Fibroblast of gingiva (primary cell): ENCODE results near the gene PPFIA4.

Experiments
- DNase-seq: peaks from one replicate; pipeline ENCODE4 v3.0.0-alpha.2; 2011; ENCODE audit warnings: low read depth

Gene PPFIA4

DNA sequence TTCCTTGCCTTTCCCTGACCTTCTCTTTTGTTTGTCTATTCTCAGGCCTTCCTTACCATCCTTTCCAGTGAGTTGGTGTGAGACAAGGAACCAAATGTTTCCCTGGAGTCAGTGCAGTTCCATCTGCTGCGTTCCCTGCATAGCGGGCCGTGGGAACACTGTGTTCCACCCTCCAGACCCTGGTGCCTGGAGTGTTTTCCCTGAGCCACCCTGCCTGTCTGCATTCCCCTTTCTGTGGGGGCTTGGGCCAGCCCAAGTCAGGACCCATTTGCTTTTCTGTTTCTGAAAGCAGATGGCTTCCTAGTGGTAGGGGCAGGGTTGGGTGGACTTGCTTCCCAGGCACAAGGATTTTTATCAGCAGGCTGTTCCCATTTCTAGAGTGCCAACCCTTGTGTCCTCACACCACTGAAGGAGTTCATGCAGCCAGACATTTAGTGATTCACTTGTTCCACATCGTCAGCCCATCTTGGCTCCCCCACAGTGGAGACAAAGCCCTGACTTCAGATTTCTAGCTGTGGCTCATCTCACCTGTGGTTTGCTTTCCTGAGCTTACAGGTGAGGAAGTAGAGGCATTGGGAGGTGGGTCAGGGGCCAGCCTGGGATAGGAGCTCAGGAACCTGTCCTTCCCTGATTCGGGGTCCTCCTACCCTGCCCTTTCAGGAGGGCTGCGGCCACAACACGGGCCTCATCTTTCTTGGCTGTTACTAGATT lies 73.7 kb downstream of the PPFIA4 start:
- DNase-seq, result no peak

DNA sequence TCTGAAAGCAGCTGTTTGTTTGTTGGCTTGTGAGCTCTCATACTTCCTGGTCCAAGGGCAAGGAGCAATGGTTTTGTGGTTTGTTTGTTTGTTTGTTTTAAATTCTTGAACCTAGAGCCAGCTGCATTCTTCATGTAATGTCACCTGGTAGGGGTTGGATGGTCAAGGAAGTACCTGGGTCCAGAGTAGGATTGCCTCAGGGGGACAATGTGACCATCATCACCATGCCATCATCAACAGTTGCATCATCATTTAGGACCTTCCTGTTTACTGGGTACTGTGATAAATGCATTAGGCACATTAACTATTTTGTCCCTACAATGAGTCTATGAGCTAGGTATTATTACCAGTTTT lies 74.2 kb downstream of the PPFIA4 start:
- DNase-seq, result no peak

DNA sequence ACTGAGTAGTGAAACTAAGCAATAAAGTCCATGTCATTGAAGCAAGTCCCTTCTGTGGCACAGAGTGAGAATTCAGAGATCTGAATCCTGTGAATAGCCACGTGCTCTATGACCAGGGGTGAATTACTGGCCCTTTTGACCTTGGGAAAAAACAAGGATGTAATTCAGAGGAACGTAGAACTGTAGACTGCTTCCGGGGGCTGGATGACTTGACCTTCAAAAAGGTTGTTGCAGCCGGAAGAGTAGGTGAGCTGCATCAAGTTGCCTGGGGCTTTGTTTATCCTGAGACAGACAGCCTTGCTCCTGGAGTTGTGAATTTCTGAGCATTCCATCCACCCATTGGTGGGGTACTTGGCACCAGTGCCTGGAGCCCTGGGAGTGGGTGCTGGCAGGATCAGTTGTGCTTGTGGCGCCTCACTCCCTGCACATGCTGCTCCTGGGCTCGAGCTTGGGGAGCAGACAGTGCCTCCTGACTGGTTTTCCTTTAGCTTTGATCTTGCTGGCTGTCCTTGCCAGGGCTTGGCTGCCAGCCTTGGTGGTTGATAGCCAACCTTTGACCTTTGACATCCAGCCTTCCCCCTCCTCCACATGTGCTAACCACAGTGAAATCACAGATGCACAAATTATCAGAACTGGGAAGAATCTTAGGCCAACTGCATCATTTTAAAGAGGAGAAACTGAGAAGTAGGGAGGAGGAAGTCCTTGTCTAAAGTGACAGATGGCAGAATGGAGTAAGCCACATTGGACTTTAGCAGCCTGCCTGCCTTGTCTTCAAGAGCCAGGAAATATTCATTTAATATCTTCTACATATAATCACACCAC lies 75.7 kb downstream of the PPFIA4 start:
- no peak for DNase-seq

DNA sequence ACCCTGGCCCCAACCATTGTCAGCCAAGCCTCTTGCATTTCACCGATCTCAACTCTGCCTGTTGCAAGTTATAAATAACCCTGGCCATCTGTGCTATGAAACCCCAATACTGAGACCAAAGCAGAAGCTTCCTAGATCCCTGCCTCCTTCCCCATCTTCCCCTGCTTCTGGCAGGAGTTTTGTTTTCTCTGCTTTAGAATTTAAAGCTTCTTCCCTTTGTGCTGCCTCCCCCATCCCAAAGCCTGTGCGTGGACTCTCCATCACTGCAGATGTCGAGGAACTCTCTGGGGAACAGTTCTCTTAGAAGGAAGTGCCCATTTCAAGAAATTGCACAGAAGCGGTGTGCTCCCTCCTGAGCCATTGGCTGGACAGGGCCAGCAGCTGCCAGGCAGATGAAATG lies 76.9 kb downstream of the PPFIA4 start:
- DNase-seq, result no peak

DNA sequence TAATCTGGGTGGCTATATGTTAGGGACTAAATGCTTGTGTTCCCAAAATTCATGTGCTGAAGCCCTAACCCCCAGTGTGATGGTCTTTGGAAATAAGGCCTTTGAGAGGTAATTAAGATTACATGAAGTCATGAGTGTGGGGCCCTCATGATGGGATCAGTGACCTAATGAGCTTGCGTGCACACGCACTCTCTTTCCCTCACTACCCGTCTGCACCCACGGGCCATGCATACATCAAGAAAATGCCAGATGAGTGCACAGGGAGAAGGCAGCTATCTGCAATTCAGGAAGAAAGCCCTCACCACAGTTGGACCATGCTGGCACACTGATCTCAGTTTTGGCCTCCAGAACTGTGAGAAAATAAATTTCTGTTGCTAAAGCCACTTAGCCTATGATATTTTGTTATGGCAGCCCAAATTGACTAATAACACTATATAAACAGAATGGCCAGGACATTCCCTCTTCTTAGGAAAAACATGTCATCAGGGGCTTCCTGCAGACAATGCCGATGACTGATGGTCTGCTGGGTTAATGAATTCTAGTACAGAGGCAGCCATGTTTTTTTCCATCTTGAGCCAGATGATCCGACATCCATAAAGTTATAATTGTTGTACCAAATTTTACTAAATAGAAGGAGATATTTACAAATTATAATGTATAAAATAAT lies 77.7 kb downstream of the PPFIA4 start:
- no peak for DNase-seq

DNA sequence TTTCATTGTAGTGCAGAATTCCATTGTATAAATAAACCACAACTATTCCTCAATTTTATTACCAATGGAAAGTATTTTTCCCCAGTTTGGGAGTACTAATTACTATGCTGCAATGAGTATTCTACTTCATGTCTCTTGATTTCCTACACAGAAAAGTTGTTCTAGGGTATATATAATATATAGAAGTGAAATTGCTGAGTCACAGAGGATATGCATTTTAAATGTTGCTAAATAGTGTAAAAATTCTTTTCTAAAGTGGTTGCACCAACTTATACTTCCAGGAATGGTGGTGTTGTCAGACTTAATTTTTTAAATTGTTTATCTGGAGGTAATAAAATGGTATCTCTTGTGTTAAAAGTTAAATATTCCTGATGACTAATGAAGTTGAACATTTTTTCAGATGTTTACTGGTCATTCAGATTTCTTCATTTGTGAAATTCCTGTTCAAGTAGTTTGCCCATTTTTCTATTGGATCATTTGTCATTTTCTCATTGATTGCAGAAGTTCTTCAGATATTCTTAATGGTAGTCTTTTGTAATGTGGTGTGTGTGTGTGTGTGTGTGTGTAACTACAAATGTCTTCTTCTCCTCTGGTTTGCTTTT lies 78.6 kb downstream of the PPFIA4 start:
- no peak for DNase-seq

DNA sequence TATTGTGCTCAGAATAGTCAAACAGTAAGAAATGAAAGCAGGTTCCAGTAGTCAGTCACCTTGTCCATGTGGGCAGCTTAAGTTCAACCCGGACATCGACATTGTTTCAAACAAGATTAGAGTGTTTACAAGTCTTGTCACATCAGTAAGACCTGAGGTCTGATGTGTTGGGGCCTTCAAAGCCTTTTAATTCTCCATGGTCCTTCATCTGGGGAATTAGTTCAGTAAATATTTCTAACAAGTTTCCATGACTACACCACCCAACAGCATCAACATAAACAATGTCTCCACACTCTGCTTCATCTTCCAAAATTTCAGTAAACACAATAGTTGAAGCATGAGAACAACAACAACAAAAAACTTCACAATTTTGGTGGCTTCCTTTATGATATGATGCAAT lies 86.2 kb downstream of the PPFIA4 start:
- no peak for DNase-seq

DNA sequence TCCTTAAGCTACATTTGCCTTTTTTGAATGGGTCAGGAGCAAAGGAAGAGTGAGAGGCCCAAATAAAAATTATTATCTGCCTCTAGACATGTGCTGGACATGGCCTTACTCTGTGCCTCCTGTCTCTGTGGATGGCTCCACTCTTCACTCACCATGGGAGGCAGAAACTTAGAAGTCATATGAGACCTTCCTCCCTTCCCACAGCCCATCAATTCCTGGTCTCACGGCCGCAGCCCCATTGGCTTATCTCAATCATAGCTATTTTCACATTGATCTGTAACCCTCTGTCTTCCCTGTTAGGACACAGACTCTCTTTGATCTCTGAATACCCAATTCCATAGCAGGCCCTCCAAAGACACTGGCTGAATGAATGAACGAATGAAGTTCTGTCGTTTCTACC lies 87.0 kb downstream of the PPFIA4 start:
- no peak for DNase-seq

DNA sequence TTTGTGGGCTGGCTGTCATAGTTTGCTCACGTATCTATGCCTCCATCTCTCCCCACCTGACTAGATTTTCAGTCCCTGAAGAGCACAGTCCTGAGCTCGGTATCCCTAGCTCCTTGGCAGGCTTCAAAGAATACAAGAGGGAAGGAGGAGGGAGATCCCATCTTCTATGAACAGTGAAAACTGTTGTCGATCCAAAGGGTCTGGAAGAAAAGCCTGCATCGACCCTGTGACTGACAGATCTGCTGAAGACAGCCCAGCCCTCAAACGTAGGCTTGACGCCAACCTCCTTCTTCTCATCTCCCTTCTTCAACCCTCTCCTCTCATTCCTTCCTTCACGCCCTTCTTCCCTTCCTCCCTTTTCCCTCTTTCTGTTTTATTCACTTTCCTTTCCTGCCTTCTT lies 87.9 kb downstream of the PPFIA4 start:
- DNase-seq, result no peak

DNA sequence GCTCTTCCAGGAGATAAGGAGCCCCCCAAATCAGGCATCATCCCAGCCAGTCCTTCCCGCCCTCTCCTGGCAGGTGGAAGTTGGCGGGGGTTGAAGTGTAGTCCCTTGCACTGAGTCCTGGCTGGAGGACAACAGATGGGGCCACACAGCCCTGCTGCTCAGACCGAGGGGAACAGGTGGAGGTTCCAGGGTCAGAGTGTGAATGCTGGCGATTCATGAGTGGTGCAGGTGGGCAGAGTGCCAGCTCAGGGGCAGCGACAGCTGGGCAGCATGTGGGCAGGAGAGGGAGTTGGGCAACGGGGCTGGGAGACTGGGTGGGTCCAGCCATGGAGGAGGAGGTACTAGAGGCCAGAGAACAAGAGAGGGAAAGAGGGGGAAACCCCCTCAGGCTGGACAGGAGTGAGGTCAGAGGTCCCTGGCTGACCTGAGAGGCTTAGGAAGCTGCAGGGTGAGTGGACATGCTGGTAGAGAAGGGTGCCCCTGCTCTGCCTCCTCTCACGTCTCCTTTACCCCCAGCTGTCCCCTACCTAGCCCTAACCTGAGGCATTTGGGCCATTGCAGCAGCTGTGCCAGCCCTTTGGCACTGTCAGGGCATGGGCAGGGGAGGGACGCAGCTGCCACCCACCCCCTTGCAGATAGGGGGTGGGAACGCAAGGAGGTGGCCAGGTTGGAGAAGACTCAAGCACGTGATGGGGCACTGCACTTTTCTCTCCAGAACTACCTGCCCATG lies 90.0 kb downstream of the PPFIA4 start:
- no peak for DNase-seq

DNA sequence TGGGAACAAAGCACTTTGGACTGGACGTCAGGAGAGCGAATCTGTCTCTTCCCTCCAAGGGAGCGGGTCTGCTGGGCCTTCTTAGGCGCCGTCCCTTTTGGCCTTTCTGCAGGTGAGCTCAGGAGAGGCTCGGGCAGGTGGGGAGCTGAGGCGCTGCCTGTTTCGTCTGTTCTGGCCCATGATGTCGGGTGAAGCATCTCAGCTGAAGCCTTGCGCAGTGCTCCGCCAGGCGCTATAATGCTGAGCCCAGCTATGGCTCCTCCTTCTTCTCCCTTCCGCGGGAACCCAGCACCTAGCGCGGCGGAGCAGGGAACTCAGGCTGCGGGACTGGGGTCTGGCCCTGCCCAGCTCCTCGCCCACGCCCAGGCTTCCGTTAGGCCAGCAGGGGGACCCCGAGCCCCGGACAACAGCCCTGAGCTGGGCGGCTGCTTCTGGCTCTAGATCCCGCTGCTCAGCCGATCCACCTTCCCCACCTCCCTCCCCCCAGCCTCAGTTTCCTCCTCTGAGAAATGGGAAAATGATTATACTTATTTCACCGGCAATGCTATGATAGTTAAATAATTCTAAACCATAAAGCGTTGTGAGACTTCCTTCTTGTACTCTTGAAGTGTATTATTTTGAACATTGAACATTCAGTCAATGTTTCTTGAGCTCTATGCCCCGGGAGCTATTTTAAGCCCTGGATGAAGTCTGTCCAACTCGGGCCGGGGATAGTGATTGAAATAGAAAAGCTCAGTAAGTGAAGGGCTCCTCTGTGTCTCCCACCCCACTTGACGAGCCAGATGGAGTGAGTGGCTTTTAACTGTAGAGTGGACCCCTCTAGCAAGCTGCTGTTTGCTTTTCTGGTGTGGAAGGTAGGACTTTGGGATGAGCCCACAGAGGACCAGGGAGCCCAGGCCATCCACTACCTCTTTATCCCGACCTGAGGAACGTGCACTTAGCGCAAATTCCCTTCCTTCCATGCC lies 91.6 kb downstream of the PPFIA4 start:
- DNase-seq, result peak; percentile 19

DNA sequence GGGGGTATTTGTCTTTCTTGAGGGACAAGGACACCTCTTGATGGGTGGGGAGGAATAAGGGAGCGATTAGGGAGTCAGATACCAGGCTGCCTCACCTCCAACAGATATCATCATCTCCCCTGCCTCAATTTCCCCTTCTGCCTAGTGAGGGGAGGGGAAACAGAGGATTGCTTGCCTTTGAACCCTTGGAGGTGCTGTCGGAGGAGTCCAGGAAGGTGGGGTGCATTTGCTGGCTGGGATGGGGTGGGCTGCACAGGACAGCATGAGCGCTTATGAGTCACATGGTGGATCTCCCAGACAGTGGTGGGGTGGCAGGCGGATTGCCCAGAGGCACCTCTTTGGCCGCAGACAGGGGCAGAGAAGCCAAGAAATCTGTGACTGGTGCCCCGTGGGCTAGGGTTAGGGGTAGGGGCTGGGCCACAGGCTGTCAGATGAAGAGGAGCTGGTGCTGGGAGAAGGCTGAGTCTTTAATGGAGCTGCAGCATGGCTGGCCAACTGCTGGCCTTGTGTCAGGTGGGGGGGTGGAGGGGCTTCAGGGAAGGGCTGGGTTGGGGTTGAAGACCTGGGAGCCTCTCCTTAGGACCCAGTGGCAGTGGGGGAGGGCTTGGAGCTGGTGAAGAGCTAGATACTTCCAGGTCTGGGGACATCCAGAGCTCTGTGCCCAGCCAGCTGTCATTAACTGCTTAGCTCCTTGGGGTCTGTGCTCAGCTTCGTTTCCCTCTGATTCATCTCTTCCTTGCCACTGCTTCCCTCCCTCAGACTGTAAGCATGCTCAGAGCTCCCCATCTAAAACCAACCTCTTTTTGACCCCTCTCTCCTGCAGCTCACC lies 94.2 kb downstream of the PPFIA4 start:
- no peak for DNase-seq

DNA sequence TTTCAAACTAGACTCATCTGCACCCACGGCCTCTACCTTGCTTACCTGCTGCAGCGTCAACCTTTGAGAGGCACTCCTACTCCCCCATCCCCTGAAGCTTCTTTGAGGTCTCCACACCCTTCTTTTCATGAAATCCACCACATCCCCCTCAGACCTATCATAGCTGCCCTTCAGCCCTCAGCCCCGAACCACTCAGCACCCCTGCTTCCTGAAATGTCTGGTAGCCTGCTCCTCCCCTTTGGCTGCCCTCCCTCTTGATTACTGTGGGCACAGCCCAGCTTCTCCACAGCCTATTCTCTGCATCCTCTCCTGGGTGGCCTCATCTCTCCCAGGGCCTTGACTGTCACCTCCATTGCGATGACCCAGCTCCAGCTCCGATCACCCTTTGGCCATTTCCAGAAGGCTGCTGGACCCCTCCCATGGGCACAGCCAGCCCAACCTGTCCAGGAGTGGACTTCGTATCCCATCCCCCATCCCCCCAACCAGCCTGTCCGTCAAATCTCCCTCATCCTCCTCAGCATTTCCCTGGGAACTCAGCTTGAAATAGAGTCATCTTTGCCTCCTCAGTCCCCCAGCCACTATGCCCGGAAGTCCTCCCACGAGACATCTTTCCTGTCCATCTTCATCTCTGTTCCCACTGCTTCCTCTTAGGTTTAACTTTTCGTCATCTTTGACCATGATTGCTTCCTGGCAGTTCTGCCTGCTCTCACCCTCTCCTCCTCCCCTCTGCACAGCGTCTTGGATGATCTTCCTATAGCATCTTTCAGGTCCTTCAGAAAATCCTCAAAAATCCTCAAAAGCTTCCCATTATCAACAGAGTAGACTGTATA lies 95.1 kb downstream of the PPFIA4 start:
- DNase-seq, result no peak

DNA sequence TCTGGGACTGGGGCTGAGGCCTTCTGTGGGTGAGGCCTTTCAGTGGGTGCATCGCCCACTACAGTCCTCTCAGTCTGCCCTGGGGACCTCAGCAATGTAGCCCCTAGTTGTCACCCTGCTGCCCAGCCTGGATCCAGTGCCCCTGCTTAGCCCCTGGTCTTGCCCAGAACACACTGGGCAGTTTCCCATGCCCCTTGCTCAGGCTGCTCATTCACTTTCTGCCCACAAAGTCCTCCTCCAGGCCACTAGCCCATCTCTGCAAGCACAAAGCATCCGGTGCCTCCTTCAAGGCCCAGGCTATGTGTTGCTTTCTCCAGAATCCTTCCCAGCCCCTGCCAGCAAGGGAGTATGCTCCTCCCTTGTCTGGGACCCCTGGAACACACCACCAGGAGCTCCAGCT lies 95.9 kb downstream of the PPFIA4 start:
- no peak for DNase-seq

DNA sequence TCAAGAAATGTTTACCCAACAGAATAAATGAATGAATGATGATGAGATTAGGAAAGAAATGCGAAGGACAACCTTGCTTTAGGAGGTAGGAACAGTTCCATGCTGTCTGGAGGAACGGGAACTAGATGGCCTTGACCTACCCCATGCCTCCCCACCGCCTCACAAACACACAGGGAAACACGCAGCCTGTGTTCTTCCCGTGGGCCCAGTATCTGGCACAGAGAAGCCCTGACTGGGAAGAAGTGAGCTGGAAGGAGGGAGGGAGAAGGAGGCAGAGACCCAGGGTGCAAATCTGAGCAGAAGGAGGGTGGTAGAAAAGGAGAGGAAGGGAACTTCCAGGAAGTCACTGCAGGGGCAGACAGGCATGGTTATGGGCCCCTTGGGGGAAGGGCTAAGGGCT lies 97.7 kb downstream of the PPFIA4 start:
- DNase-seq, result no peak

DNA sequence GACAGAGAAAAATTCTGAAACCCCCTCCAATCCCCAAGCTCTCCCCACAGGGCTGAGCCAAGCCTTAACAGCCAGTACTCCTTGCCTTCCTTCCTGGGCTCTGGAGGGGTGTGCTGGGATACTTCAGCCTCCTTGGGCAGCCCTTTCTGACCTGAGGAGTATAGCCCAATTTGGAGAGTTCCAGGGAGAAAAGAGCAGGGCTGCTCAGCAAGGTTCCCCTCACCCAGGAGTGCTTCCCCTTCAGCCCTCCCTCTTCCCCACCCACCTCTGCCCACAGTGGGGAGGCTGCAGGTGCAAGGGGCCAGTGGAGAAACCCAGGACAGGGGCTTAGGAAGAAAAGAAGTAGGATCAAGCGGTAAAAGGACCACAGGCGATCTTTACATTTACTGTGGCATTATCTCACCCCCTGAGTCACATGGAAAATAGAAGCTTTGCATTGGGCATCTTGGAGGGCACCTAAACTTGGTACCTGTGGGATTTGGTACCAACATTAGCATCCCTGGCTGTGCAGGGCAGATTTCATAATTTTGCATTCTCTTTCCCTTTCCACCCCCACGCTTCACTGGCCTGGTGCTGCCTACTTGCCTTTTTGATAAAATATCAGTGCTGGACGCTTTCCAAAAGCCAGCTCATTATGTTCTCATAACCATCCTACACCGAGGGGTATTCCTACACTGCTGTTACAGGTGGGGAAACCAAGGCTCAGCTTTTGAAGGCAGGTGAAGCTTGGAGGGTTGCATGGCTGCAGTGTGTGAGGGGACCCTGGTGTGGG lies 98.4 kb downstream of the PPFIA4 start:
- no peak for DNase-seq

DNA sequence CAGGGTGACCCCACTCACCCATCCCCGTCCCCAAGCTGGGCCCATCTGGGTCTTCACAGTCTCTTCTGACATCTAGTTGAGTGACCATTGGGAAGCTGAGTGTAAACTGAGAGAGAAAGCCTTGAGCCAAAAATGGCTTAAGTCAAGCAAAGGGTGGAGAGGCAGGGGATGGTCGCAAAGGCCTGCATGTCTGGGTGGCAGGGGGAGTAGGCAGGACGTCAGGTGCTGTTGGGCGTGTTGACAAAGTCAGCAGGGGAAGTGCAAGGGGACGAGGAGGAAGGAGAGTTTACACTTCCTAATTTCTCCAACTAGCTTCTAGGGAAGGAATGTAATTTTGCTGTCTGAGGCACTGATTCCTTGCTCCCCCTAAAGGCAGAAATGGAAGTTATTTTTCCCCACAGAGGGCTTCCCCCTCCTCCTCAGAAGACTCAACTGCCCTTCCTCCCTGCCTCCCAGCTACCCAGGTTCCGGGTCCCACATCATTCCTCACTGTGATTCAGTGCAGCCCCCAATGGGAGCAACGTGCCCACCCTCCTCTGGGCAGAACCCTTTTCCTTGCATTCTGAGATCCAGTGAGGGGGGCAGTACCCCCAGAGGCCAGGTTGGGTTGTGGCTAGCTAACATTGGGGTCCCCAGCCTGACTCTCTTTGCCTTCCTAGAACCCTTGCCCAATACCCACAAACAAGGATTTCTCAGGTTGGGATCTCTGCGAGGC lies 100.0 kb downstream of the PPFIA4 start:
- no peak for DNase-seq
